WTC11 (cell line): ENCODE measurements around the gene SAT1. TPM values are rescaled to one million over a fixed set of nuclear protein-coding genes. Genes with fewer than 3 reads are reported as not detected.
A peak's percentile ranks its signal among the peaks of the same experiment; 100 is the strongest.
"Not testable (repeated sequence)": the region's sequence is repeated elsewhere in the genome, so short reads cannot be mapped to it uniquely, and the experiment has no call there.

Source experiments
- ATAC-seq: fragments of 200-7000 bp; cut with Tn5 transposase; 2 replicates; pipeline ENCODE4 v1.10.0; 2021; ENCODE audit warnings: mild to moderate bottlenecking, moderate library complexity
- CTCF ChIA-PET: fragments of 300-600 bp; sonication (Branson Sonifier 250); formaldehyde crosslinking; loops from one replicate; lab custom pipeline; 2021; ENCODE audit warnings: antibody characterized with exemption; lab: Charles Lee
- POLR2A ChIA-PET: fragments of 350-600 bp; sonication (Branson Sonifier 250); formaldehyde crosslinking; loops from one replicate; lab custom pipeline; 2021; ENCODE audit warnings: antibody characterized with exemption; lab: Charles Lee
- DNase-seq: peaks from one replicate; pipeline ENCODE4 v3.0.0; 2021; ENCODE audit warnings: low spot score
- H3K27ac Mint-ChIP-seq: 2 replicates; pipeline ENCODE4 v1.8.0; 2021; ENCODE audit warnings: mixed read lengths
- H3K27me3 Mint-ChIP-seq: 2 replicates; pipeline ENCODE4 v1.8.0; 2021; ENCODE audit warnings: low read depth, mild to moderate bottlenecking, moderate library complexity, mixed read lengths
- H3K36me3 Mint-ChIP-seq: 2 replicates; pipeline ENCODE4 v1.8.0; 2021; ENCODE audit warnings: mixed read lengths
- H3K4me1 Mint-ChIP-seq: 2 replicates; pipeline ENCODE4 v1.8.0; 2022; ENCODE audit warnings: mixed read lengths
- H3K4me3 Mint-ChIP-seq: 2 replicates; pipeline ENCODE4 v1.8.0; 2021; ENCODE audit warnings: mild to moderate bottlenecking, moderate library complexity, mixed read lengths
- H3K9me3 Mint-ChIP-seq: 2 replicates; pipeline ENCODE4 v1.8.0; 2021; ENCODE audit warnings: mixed read lengths
- AR ChIP-seq: fragments of 250-450 bp; sonication (Bioruptor Pico); IDR thresholded peaks from 2 replicates; pipeline ENCODE4 v1.9.0; 2021; ENCODE audit warnings: mild to moderate bottlenecking
- ATF1 ChIP-seq: sonication (generic); formaldehyde crosslinking; IDR thresholded peaks from 2 replicates; pipeline ENCODE4 v1.8.1; 2023; ENCODE audit warnings: mild to moderate bottlenecking, moderate library complexity, missing genetic modification reagents
- CREM ChIP-seq: sonication (generic); formaldehyde crosslinking; IDR thresholded peaks from 2 replicates; pipeline ENCODE4 v1.8.1; 2022; ENCODE audit warnings: mild to moderate bottlenecking, missing genetic modification reagents, moderate library complexity
- E2F5 ChIP-seq: sonication (generic); formaldehyde crosslinking; IDR thresholded peaks from 2 replicates; pipeline ENCODE4 v1.8.1; 2022; ENCODE audit warnings: mild to moderate bottlenecking, moderate library complexity, missing genetic modification reagents
- ERG ChIP-seq: fragments of 250-450 bp; sonication (Bioruptor Pico); IDR thresholded peaks from 2 replicates; pipeline ENCODE4 v1.8.0; 2021; ENCODE audit warnings: mild to moderate bottlenecking
- GTF2I ChIP-seq: fragments of 250-450 bp; sonication (Bioruptor Pico); conservative IDR thresholded peaks from 2 replicates; pipeline ENCODE4 v1.4.0; 2021; ENCODE audit warnings: mild to moderate bottlenecking
- KAT7 ChIP-seq: sonication (generic); formaldehyde crosslinking; IDR thresholded peaks from 2 replicates; pipeline ENCODE4 v1.8.1; 2023; ENCODE audit warnings: missing genetic modification reagents, mild to moderate bottlenecking, borderline replicate concordance
- MAX ChIP-seq: sonication (generic); formaldehyde crosslinking; IDR thresholded peaks from 2 replicates; pipeline ENCODE4 v1.8.0; 2022; ENCODE audit warnings: mild to moderate bottlenecking, missing genetic modification reagents
- NFYB ChIP-seq: sonication (generic); formaldehyde crosslinking; conservative IDR thresholded peaks from 2 replicates; pipeline ENCODE4 v1.8.0; 2022; ENCODE audit warnings: low read depth, missing genetic modification reagents
- PREB ChIP-seq: sonication (generic); formaldehyde crosslinking; IDR thresholded peaks from 2 replicates; pipeline ENCODE4 v1.8.1; 2022; ENCODE audit warnings: mild to moderate bottlenecking, missing genetic modification reagents, moderate library complexity, borderline replicate concordance
- SMAD4 ChIP-seq: sonication (generic); formaldehyde crosslinking; IDR thresholded peaks from 2 replicates; pipeline ENCODE4 v1.8.0; 2022; ENCODE audit warnings: mild to moderate bottlenecking, missing genetic modification reagents
- USF1 ChIP-seq: sonication (generic); formaldehyde crosslinking; IDR thresholded peaks from 2 replicates; pipeline ENCODE4 v1.8.0; 2022; ENCODE audit warnings: mild to moderate bottlenecking, missing genetic modification reagents
- ZBTB43 ChIP-seq: sonication (generic); formaldehyde crosslinking; IDR thresholded peaks from 2 replicates; pipeline ENCODE4 v1.8.1; 2023; ENCODE audit warnings: mild to moderate bottlenecking, missing genetic modification reagents
- ZNF263 ChIP-seq: sonication (generic); formaldehyde crosslinking; IDR thresholded peaks from 2 replicates; pipeline ENCODE4 v1.8.1; 2022; ENCODE audit warnings: low read depth, mild to moderate bottlenecking, moderate library complexity, missing genetic modification reagents
- ZNF281 ChIP-seq: sonication (generic); formaldehyde crosslinking; IDR thresholded peaks from 2 replicates; pipeline ENCODE4 v1.8.0; 2023; ENCODE audit warnings: mild to moderate bottlenecking, missing genetic modification reagents
- ZNF396 ChIP-seq: fragments of 250-450 bp; sonication (Bioruptor Pico); IDR thresholded peaks from 2 replicates; pipeline ENCODE4 v1.8.0; 2021; ENCODE audit warnings: mild to moderate bottlenecking, moderate library complexity, borderline replicate concordance
- ZSCAN18 ChIP-seq: fragments of 250-450 bp; sonication (Bioruptor Pico); IDR thresholded peaks from 2 replicates; pipeline ENCODE4 v2.1.2; 2022; ENCODE audit warnings: mild to moderate bottlenecking, moderate library complexity
- total RNA-seq: library from RNA; stranded (reverse); gene quantifications from 3 replicates; pipeline ENCODE4 v1.2.3, GENCODE V29; 2021

Gene SAT1
- total RNA-seq, 1 experiment from 2014 or later, result 70.7 TPM

GRCh38 chrX:23742697-23743622, 40.0 kb upstream of the SAT1 start, which contains the start of gene ACOT9 (continued):
- TF ChIP-seq ZBTB43 (CRISPR knock-in tag), result no peak
- TF ChIP-seq SMAD4 (CRISPR knock-in tag), result no peak
- TF ChIP-seq ATF1 (CRISPR knock-in tag), result no peak
- TF ChIP-seq E2F5 (CRISPR knock-in tag), result no peak
- TF ChIP-seq ZNF263 (CRISPR knock-in tag), result no peak
- no peak for TF ChIP-seq AR (CRISPR knock-in tag)
- TF ChIP-seq NFYB, result no peak
- TF ChIP-seq ZSCAN18 (CRISPR knock-in tag), result no peak
- TF ChIP-seq ZNF281 (CRISPR knock-in tag), result no peak
- no peak for TF ChIP-seq ZNF396 (CRISPR knock-in tag)
- TF ChIP-seq KAT7 (CRISPR knock-in tag), result no peak
- no peak for TF ChIP-seq PREB (CRISPR knock-in tag)
- TF ChIP-seq CREM (CRISPR knock-in tag), result 0 out of 2 replicates have a peak, but pooled peaks have one; percentile 29
- TF ChIP-seq USF1 (CRISPR knock-in tag), result no peak
- peak; percentile 58; the same call in 1 of the 2 replicates for TF ChIP-seq MAX (CRISPR knock-in tag)
- TF ChIP-seq ERG, result no peak
- no peak for TF ChIP-seq GTF2I (CRISPR knock-in tag)

- ChIA-PET POLR2A (interaction anchor here (1.0 to 1.1 kb wide), 3 partner anchors 10 to 159 kb away, joined by 4 read pairs; partner anchors contain the start of gene SAT1), CTCF (interaction anchor here (1.1 kb wide), 1 partner anchor 40 kb away, joined by 5 read pairs; the partner anchor contains the start of gene SAT1)
- H3K4me1 Mint-ChIP-seq, DNase-seq, H3K27me3 Mint-ChIP-seq, H3K9me3 Mint-ChIP-seq, H3K36me3 Mint-ChIP-seq, ATAC-seq: not testable (repeated sequence)
- Mint-ChIP-seq H3K4me3 (peak overlapping the region; percentile 87), H3K27ac (peak overlapping the region; percentile 94)
Observed at GRCh38 chrX:23743623-23743971, 39.4 kb upstream of the SAT1 start.
